Measurements from ENCODE around the gene C2CD2L.
A peak's percentile ranks its signal among the peaks of the same experiment; 100 is the strongest.

C2CD2L gene

GRCh38 chr11:119088406-119088805 lies 18.7 kb upstream of the C2CD2L start:
- Histone ChIP-seq H3K4me3 (no peak overlapping the region), H3K27ac (no peak overlapping the region)
- no peak for DNase-seq (ENCODE audit: low spot score)
- TF ChIP-seq CTCF (IDR thresholded peaks at IDR 0.05), result no peak

DNA sequence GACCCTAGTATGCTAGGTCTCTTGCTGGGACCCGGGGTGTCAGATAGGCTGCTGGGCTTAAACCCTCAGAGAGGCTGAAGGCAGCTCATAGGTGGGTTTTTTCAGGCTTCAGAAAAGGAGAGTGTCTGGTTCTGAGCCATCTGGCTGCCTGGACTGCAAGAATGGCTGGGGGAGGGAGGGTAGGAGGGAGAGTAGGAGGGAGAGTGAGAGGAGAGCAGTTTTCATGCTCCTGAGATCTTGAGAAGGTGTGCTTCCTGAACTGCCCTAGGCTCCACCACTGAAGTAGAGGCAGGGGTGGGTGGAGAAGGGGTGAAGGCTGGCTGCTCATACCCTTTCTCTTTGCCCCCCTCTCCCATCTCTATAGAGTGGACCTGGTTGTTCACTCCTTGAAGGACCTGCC lies 17.8 kb upstream of the C2CD2L start:
- Histone ChIP-seq H3K27ac (no peak overlapping the region), H3K4me3 (no peak overlapping the region)
- no peak for TF ChIP-seq CTCF (IDR thresholded peaks at IDR 0.05)
- DNase-seq (ENCODE audit: low spot score), result no peak

- Histone ChIP-seq H3K4me3 (no peak overlapping the region), H3K27ac (no peak overlapping the region)
- TF ChIP-seq CTCF (IDR thresholded peaks at IDR 0.05), result no peak
- no peak for DNase-seq (ENCODE audit: low spot score)
Observed at GRCh38 chr11:119091178-119091577, 16.0 kb upstream of the C2CD2L start.

- peak overlapping the region in 1 of 2 donors; percentile 47 for H3K27ac ChIP-seq
Observed at GRCh38 chr11:119091966-119092879, 14.9 kb upstream of the C2CD2L start.

GRCh38 chr11:119092880-119093842 lies 14.0 kb upstream of the C2CD2L start:
- no peak for DNase-seq (ENCODE audit: low spot score)
- Histone ChIP-seq H3K27ac (peak overlapping the region; percentile 47 to 97), H3K4me3 (peak overlapping the region; percentile 92)
- no peak for TF ChIP-seq CTCF (IDR thresholded peaks at IDR 0.05)

More at GRCh38 chr11:119091966-119092879, 14.9 kb upstream of the C2CD2L start:
- TF ChIP-seq CTCF (IDR thresholded peaks at IDR 0.05), result no peak
- no peak for DNase-seq (ENCODE audit: low spot score)
- peak overlapping the region; percentile 92 for H3K4me3 ChIP-seq

DNA sequence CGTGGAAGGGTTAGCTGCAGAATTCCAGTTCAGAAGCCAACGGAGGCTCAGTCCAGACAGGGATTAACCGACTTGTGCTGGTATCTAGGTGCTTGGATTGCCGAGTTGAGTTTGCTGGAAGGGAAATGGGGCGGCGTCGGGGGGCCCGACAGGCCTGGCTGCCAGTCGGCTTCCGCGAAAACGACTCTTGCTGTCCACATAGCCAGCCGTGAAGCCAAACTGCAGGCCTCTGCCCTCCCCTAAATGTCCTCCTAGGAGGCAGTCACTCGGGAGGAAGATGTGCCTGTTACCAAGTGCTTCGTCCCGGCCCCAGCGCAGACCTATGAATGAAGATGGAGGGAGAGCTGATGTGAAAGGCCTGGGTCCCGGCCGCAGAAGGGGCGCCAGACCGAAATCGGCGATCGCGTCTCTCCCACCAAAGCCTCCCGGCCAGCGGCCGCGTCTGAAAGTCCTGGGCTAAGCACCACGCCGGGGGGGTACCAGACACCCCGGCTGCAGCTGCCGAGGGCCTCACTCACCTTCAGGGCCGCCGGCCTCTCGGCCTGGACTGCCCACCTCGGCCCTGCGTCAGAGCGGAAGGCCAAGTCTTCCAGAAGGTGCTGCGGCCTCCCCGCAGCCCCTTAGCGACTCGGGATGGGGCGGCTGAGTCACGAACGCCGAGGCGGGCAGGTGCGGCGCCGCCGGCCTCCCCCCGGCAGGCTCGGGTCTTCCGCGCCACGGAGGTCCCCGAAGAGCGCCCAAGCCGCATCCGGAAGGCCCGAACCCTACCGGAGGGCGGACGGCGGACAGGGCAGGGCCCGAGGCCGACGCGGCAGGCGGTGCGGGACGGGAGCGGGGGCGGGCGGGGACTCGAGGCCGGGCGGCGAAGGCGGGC lies 13.0 kb upstream of the C2CD2L start:
- TF ChIP-seq CTCF (IDR thresholded peaks at IDR 0.05), result no peak
- peak; percentile 80 for DNase-seq (ENCODE audit: low spot score)
- peak overlapping the region; percentile 92 for H3K4me3 ChIP-seq

More for the DNA sequence above, 13.0 kb upstream of the C2CD2L start:
- peak overlapping the region; percentile 97 for H3K27ac ChIP-seq

Data from coronary artery (tissue), 2 donors.